Measurements from ENCODE around the gene WDR3.

WDR3 gene

DNA sequence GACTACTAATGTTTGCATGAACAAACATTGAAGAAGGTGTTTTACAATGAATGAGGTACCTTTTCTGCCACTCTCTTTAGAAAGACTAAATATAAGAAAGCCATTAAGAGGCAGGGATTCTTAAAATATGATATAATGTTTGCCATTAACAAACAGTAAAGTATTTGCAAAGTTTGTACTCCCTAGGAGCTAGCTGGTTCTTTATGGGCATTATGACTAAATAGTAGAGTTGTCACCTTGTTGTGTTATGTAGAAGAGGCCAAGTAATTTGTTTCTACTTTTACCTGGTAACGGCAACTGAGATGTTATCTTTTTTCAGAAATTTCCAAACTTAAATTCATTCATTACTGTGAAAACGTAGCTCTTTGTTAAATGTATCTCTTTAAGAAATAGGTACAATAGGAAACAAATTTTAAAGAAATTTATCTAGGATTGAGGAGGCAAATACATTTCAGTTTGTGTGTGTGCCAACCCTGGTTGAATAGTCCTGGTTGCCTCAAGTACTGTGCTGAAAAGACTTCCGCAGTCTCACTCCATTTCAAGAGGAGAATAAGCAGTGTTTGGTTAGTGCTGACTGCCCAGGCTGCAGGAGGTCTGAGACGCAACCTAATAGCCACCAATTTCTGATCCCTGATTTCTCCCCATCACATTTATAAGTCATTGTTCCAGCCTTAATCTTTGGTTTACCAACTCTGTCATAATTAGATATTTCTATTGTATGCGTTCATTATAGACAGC, 52.1 kb downstream of the WDR3 start:
- H3K4me1 Mint-ChIP-seq, result peaks cover 9% of the 10 kb centered on the region
- no peaks in the 10 kb centered on the region for H3K36me3 Mint-ChIP-seq
- H3K27ac Mint-ChIP-seq, result no peak overlapping the region
- H3K9me3 Mint-ChIP-seq, result no peaks in the 10 kb centered on the region
- H3K4me3 Mint-ChIP-seq, result no peak overlapping the region
- no peaks in the 10 kb centered on the region for H3K27me3 Mint-ChIP-seq
- no peak for ATAC-seq

DNA sequence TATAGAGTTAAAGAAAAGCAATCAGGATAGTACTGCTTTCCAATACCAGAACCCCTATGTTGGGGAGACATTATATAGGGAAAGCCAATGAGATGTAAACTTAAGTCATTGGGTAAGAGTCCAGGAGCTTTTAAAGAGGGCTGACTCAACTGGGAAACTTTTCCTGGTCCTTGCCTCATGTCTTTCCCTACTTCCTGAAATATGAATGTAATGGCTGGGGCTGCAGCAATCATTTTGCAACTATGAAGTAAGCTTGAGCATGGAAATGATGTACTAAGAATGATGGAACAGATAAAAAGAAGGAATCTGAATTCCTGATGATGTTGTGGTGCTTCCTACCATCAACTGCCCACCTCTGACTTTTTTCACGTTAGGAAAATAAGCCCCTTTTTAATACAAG, 55.7 kb downstream of the WDR3 start:
- Mint-ChIP-seq H3K27me3 (no peaks in the 10 kb centered on the region), H3K4me3 (no peak overlapping the region), H3K36me3 (no peaks in the 10 kb centered on the region), H3K4me1 (peaks cover 9% of the 10 kb centered on the region), H3K27ac (no peak overlapping the region), H3K9me3 (no peaks in the 10 kb centered on the region)
- ATAC-seq, result no peak

DNA sequence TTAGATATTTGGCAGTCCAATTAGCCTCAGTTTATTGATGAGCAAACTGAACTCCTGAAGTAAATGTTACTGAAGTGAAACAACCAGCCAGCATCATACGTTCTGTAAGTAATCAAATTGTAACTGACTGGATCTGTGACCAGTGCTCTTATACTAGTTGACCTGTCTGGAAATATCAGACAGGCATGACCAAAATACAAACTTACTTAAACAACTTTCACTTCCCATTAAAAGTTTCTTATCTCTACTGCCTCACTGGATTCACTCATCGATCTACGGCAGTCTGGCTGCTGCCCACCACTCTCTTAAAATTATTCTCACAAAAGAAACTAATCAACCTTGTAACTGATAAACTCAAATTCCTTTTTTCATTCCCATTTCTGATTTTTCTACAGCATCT, 56.4 kb downstream of the WDR3 start:
- no peaks in the 10 kb centered on the region for H3K27me3 Mint-ChIP-seq
- peak; percentile 76 for ATAC-seq
- H3K27ac Mint-ChIP-seq, result no peak overlapping the region
- H3K4me1 Mint-ChIP-seq, result peaks cover 9% of the 10 kb centered on the region
- H3K4me3 Mint-ChIP-seq, result no peak overlapping the region
- no peaks in the 10 kb centered on the region for H3K36me3 Mint-ChIP-seq
- no peaks in the 10 kb centered on the region for H3K9me3 Mint-ChIP-seq

DNA sequence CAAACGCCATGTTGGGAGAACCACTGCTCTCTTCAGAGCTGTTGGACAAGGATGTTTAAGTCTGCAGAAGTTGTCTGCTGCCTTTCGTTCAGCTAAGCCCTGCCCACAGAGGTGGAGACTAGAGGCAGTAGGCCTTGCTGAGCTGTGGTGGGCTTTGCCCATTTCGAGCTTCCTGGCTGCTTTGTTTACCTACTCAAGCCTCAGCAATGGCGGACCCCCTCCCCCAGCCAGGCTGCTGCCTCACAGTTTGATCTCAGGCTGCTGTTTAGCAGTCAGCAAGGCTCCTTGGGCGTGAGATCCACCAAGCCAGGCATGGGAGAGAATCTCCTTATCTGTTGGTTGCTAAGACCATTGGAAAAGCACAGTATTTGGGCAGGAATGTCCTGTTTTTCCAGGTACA, 74.8 kb downstream of the WDR3 start:
- no peaks in the 10 kb centered on the region for H3K4me1 Mint-ChIP-seq
- H3K27me3 Mint-ChIP-seq, result peaks cover 30% of the 10 kb centered on the region
- peaks cover 8% of the 10 kb centered on the region for H3K9me3 Mint-ChIP-seq
- no peaks in the 10 kb centered on the region for H3K36me3 Mint-ChIP-seq
- no peak for ATAC-seq
- no peak overlapping the region for H3K4me3 Mint-ChIP-seq
- H3K27ac Mint-ChIP-seq, result no peak overlapping the region

DNA sequence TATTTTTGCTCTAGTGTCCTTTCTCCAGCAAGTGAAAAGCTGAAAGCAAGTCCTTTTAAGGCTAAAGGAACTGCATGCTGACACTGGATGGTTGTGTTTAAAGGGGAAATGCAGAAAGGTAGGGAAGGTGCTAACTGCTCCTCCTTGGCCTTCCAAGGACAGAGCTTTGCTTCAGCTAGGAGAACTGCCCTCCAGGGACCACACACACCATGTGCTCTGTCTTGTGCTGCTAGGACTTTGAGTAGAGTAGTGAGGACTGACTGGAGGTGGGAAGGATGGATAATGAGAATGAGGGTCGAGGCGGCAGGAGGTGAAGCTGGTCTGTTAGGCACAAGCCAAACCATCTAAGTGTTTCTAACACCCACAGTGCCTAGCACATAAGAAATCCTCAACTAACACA, 77.9 kb downstream of the WDR3 start:
- Mint-ChIP-seq H3K9me3 (no peaks in the 10 kb centered on the region), H3K27ac (no peak overlapping the region), H3K4me1 (no peaks in the 10 kb centered on the region), H3K27me3 (peaks cover 30% of the 10 kb centered on the region), H3K4me3 (no peak overlapping the region), H3K36me3 (no peaks in the 10 kb centered on the region)
- ATAC-seq, result no peak

DNA sequence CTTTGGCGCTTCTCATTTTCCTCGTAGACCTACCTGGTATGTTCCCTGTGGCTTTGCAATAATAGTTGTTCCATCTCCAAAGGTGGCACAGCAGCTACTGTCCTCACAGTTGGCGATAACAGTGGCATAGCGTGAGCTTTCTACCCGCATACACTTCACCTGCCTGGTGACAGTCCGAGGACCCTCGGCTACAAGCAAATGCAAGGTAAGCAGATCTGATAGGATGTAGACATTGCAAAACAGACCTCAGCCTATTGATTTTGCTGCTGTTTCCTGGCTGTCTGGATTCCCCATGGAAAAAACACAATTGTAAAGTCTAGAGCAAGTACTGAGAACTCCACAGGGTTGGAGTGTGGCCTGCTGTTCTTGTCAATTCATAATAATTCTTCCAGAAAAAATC, 78.5 kb downstream of the WDR3 start:
- peaks cover 27% of the 10 kb centered on the region for H3K27me3 Mint-ChIP-seq
- no peak overlapping the region for H3K4me3 Mint-ChIP-seq
- no peak overlapping the region for H3K27ac Mint-ChIP-seq
- H3K9me3 Mint-ChIP-seq, result no peaks in the 10 kb centered on the region
- no peaks in the 10 kb centered on the region for H3K36me3 Mint-ChIP-seq
- H3K4me1 Mint-ChIP-seq, result no peaks in the 10 kb centered on the region
- ATAC-seq, result no peak

DNA sequence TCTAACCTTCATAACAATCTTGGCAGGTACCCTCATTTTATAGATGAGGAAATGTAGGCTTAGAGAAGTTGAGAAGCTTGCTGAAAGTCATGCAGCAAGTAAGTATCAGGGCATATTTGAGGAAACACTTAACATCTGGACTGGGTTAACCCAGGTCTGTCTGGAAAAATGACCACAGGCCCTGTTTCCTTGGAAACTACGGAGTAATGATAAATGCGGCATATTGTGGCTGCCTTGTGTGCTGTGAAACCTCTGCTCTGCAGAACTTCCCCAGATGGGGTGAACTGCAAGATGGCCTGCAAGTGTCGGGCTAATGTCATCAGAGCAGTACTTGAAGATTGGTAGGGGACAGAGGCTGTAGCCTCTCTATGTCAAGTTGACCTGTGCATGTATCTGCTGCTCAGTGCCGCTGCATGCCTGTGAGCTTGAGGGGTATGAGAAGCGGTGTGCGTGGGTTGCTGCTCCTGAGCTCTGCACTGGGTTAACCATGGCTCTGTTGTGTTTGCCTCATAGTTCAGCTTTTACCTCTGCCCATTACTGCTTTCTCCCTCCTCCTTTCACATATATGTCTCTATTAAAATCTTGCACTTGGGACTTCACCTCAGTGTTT, 83.1 kb downstream of the WDR3 start:
- Mint-ChIP-seq H3K4me3 (no peak overlapping the region), H3K36me3 (no peaks in the 10 kb centered on the region), H3K27ac (no peak overlapping the region), H3K4me1 (no peaks in the 10 kb centered on the region), H3K9me3 (no peaks in the 10 kb centered on the region), H3K27me3 (peaks cover 16% of the 10 kb centered on the region)
- ATAC-seq, result peak; percentile 50

DNA sequence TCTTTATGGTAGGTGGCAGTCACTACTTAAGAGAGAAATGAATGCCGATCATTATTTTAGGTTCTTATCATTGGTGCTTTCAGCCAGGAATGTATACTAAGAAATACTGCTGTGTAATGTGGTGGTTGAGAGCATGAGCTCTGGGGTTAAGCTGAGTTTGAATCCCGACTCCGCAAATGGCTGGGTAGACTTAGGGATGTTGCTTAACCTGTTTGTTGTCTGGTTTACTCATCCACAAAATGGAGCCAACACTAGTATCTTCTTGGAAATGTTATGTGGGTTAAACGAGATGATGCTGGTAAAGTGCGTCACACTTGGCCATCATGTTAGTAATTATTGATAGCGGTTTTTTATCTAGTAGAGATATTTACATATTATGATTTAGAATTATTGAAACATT, 83.8 kb downstream of the WDR3 start:
- Mint-ChIP-seq H3K4me3 (no peak overlapping the region), H3K36me3 (no peaks in the 10 kb centered on the region), H3K9me3 (no peaks in the 10 kb centered on the region), H3K4me1 (no peaks in the 10 kb centered on the region), H3K27me3 (peaks cover 19% of the 10 kb centered on the region), H3K27ac (no peak overlapping the region)
- ATAC-seq, result no peak

DNA sequence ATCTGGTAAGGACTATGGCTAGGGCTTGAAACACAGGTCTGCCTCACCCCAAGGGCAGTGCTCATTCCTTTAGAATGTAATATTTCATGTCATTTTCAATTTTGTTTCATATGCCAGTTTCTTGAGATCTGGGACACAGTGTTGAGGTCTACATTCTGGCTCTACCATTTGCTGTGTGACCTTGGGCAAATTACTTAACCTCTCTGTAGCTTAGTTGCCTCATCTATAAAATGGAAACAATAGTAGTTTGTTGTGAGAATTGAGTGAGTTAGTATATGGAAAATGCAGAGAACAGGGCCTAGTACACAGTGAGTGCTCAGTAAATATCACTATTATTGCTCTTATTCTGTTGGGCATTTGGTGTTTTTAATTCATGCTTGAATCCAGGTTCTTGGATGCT, 84.4 kb downstream of the WDR3 start:
- Mint-ChIP-seq H3K36me3 (no peaks in the 10 kb centered on the region), H3K4me1 (no peaks in the 10 kb centered on the region), H3K27ac (no peak overlapping the region), H3K9me3 (no peaks in the 10 kb centered on the region), H3K4me3 (no peak overlapping the region), H3K27me3 (peaks cover 19% of the 10 kb centered on the region)
- ATAC-seq, result no peak

Measured in stimulated activated memory B cell treated with anti-CD40 and anti-IgM and Interleukin-4, amounts not matched to agents 10 μg/mL and 1 μg/mL and 100 μg/mL, for 72 hours (primary cell).